Measurements from ENCODE around the gene NOVA2.

NOVA2 gene

DNA sequence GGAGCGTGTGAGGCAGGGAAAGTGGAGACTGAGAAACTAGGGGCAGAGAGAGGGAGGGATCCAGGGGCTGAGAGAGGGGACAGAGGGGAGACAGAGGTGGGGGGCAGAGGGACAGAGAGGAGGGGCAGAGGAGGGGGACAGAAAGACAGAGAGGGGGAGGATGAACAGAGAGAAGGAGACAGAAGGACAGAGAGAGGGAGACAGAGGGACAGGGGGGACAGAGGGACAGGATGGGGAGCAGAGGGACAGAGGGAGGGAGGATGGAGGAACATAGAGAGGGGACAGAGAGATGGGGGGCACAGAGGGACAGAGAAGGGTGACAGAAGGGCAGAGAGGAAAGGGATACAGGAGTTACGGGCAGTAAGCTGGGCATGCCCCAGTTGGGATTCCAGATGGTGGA, 44.4 kb downstream of the NOVA2 start:
- ATAC-seq (no peak), DNase-seq (ENCODE audit: low spot score in 2 of 2) (no peak)
- Mint-ChIP-seq H3K4me1 (peaks cover 17% of the 10 kb centered on the region), H3K4me3 (no peak overlapping the region), H3K9me3 (no peaks in the 10 kb centered on the region), H3K36me3 (peaks cover 7% of the 10 kb centered on the region), H3K27ac (no peak overlapping the region)

DNA sequence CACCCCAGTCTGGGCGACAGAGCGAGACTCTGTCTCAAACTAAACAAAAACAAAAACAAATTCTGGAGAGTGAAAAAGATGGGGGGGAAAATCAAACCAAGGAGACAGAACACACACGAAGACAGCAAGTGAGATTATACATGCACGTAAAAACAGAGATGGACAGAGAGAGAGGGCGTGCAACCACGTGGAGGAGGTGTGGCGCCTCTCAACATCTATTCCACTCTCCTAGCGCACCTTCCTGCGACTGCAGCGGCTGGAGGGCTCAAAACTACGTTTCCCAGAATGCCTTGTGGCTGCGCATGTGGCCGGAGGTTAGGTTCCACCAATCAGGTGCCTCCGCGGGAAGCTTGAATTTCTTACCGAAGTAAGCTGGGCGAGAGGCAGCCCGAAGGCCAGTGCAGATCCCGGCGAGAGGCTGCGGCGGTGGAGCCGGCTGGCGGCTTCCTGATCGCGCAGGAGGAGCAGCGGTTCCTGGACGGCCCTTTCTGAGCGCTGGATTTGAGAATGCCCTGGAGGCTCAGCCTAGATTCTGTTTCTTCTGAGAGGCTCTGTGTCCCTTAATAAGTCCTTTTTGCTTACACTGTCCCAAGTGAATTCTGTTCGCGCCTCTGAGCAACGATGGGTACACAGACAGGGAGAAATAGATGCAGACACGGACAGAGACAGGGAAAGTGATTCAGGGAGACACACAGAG, 46.0 kb downstream of the NOVA2 start:
- Mint-ChIP-seq H3K27ac (peak overlapping the region; percentile 71), H3K9me3 (no peaks in the 10 kb centered on the region), H3K4me3 (peak overlapping the region; percentile 61), H3K36me3 (peaks cover 7% of the 10 kb centered on the region), H3K4me1 (peaks cover 17% of the 10 kb centered on the region)
- peak; percentile 95 for ATAC-seq
- peak; percentile 73 to 93 for DNase-seq (ENCODE audit: low spot score in 2 of 2)

DNA sequence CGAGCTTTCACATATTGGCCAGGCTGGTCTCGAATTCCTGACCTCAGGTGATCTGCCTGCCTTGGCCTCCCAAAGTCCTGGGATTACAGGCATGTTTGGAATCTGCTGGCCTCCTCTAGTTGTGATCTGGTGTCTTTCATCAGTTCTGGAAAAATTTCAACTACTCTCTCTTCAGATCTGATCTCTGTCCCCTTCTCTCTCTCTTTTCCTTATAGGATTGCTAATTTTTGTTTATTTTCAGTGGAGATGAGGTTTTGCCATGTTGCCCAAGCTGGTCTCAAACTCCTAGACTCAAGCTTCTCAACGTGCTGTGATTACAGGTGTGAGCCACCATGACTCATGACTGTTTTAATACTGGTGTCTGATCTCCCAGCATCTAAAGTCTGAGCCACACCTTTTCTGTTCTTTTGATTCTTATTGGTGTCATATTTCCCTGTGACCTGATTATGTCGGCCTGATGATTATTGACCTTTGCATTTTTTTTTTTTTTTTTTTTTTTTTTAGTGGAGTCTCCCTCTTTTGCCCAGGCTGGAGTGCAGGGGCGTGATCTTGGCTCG, 48.7 kb downstream of the NOVA2 start:
- H3K36me3 Mint-ChIP-seq: peaks cover 7% of the 10 kb centered on the region
- no peak for ATAC-seq
- no peak for DNase-seq (ENCODE audit: low spot score in 2 of 2)
- H3K4me3 Mint-ChIP-seq: no peak overlapping the region
- H3K4me1 Mint-ChIP-seq: peaks cover 23% of the 10 kb centered on the region
- H3K27ac Mint-ChIP-seq: no peak overlapping the region
- no peaks in the 10 kb centered on the region for H3K9me3 Mint-ChIP-seq

DNA sequence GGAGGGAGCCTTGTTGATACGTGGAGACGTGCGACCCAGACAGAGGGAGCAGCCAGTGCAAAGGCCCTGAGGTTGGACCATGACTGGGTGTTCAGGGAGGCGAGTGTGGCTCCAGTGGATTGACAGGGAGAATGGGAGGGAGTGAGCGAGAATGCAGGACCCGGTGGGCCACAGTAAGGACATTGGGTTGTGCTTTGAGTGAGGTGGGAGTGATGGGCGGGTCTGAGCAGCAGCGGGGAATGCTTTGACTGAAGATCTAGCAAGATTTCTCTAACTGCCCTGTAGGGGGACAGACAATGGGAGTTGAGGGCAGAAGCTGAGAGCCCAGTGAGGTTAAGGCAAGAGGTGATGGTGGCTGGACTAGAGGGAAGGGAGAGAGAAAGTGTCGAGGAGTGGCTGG, 51.4 kb downstream of the NOVA2 start:
- no peak overlapping the region for H3K27ac Mint-ChIP-seq
- ATAC-seq (peak; percentile 19), DNase-seq (ENCODE audit: low spot score in 2 of 2) (peak in 1 of 2 donors; percentile 62)
- H3K4me1 Mint-ChIP-seq: peaks cover 19% of the 10 kb centered on the region
- H3K36me3 Mint-ChIP-seq: peaks cover 7% of the 10 kb centered on the region
- no peaks in the 10 kb centered on the region for H3K9me3 Mint-ChIP-seq
- no peak overlapping the region for H3K4me3 Mint-ChIP-seq

DNA sequence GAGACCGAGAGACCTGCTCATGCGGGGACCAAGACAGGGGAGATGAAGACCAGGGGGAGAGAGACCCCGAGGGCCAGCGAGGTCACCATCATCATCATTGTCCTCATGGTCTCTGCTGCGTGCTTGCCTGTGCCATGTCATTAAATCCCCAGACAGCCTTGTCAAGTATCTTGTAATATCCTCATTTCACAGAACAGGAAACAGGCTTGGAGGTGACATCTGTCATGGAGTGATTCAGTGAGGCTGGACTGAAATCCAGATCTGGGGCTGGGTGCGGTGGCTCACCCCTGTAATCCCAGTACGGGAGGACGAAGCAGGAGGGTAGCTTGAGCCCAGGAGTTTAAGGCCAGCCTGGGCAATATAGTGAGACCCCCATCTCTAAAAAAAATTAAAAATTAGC, 53.2 kb downstream of the NOVA2 start:
- ATAC-seq: peak; percentile 54
- H3K36me3 Mint-ChIP-seq: peaks cover 5% of the 10 kb centered on the region
- no peak for DNase-seq (ENCODE audit: low spot score in 2 of 2)
- peaks cover 19% of the 10 kb centered on the region for H3K4me1 Mint-ChIP-seq
- no peak overlapping the region for H3K4me3 Mint-ChIP-seq
- no peaks in the 10 kb centered on the region for H3K9me3 Mint-ChIP-seq
- H3K27ac Mint-ChIP-seq: no peak overlapping the region

DNA sequence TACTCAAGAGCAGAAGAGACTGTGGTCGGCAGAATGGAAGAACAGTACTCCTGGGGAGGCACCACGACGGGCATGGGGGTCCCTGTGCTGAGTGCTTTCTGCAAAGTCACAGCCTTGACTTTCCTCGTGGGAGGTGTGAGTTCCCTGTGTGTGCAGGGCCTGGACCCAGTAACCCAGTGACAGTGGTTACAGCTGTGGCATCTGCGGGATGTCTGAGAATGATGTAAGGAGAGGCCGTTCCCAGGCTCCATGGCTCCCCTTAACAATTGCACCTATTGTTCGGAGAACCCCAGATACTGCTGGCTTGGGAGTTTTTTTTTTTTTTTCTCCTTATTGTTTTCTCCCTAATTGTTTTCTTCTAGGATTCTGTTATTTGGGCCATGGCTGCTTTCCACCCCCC, 54.0 kb downstream of the NOVA2 start:
- Mint-ChIP-seq H3K36me3 (peaks cover 5% of the 10 kb centered on the region), H3K27ac (no peak overlapping the region), H3K4me1 (peaks cover 19% of the 10 kb centered on the region), H3K9me3 (no peaks in the 10 kb centered on the region), H3K4me3 (no peak overlapping the region)
- DNase-seq (ENCODE audit: low spot score in 2 of 2): no peak
- ATAC-seq: no peak

DNA sequence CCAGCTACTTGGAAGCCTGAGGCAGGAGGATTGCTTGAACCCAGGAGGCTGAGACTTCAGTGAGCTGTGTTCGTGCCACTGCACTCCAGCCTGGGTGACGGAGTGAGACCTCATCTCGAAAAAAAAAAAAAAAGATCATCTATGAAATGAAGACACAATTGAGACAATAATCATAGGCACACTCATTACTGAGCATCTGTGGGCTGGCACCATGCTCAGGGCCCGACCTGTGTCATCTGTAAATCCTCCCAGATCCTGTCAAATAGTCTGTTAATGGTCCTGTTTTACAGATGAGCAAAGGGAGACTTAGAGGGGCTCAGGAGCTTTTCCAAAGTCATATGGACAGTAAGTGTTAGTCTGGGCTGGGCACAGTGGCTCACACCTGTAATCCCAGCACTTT, 54.9 kb downstream of the NOVA2 start:
- Mint-ChIP-seq H3K9me3 (no peaks in the 10 kb centered on the region), H3K4me3 (peak overlapping the region; percentile 16), H3K36me3 (peaks cover 5% of the 10 kb centered on the region), H3K4me1 (peaks cover 19% of the 10 kb centered on the region), H3K27ac (peak overlapping the region; percentile 37)
- ATAC-seq (peak; percentile 72), DNase-seq (ENCODE audit: low spot score in 2 of 2) (no peak)

DNA sequence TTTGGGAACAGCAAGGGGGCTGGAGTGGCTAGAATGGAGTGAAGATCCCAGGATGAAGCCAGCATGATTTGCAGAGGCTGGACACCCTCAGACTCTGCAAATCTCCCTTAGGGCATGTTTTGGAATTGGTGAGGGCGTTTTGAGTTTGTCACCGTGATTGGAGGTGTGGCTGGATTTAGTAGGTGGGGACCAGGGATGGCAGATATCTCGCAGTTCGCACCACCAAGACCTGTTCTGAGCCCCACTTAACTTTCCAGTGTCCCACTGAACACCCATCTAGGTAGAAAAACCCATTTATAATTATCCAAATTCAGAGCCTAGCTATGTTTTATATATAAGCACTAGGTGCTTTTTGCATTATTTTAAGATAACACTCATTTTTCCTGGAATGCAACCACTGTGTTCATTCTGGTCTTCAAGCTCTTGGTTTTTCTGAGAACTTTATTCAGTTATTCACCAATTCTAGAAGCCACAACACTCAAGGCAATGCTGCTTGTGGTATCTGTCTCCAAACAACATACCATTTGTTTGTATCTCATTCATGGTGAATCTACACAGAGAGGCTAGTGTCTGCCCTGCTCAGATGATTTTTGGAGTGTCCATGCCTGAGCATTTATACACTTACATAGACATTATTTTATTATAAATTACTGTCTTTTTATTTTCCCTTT, 56.1 kb downstream of the NOVA2 start:
- Mint-ChIP-seq H3K36me3 (peaks cover 5% of the 10 kb centered on the region), H3K4me3 (no peak overlapping the region), H3K9me3 (no peaks in the 10 kb centered on the region), H3K4me1 (peaks cover 19% of the 10 kb centered on the region), H3K27ac (peak overlapping the region; percentile 43)
- ATAC-seq (peak; percentile 86), DNase-seq (ENCODE audit: low spot score in 2 of 2) (no peak)

DNA sequence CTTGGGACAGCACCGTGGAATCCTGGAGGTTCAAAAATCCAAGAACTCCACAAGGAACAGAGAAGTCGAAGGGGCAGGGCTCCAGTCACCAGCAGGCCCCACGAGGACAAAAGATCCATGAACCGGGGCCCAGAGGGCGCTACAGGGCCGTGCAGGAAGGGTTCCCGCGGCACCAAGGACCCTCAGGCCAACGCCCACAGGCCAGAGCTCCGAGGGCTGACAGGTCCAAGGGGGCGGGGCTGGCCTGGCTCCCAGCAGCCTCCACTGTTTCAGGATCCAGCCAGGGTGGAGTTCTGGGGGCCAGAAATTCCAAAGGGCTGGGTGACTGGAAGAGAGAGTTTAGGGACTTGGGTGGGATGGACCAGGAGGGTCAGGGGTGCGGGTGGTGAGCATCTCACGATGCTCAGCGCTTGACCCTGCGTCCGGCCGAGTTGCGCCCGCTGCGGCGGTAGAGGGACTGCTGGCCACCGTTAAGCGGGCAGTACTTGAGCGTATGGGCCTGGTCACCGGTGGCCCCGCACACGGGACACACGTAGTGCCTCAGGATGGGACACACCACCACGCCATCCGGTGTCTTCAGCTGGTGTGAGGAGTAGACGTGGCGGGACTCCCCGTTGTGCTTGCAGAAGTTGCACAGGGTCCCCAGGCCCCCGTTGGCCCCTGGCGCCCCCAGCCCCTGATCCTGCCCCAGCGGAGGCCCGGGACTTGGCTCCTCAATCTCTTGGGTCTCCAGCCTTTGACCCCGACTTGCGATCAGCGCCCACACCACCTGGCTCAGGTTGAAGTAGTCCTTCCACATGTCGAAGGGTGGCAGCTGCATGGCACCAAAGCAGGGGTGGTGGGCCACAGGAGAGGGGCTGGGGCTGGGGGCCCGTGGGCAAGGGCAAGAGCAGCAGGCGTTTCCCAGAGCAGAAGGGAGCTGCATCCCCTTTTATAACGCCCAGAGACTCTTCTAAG, 59.5 kb downstream of the NOVA2 start, which contains the start of gene NANOS2:
NANOS2 (minus strand) TSS at position 905 of the 957 bp plus-strand sequence; CDS start at position 820, 85 bp downstream.
- Mint-ChIP-seq H3K9me3 (no peaks in the 10 kb centered on the region), H3K4me3 (no peak within 1 kb of the TSS), H3K4me1 (peaks cover 6% of the 10 kb centered on the region), H3K36me3 (peaks cover 5% of the 10 kb centered on the region), H3K27ac (no peak within 1 kb of the TSS)
- DNase-seq (ENCODE audit: low spot score in 2 of 2): no peak
- no peak for ATAC-seq

DNA sequence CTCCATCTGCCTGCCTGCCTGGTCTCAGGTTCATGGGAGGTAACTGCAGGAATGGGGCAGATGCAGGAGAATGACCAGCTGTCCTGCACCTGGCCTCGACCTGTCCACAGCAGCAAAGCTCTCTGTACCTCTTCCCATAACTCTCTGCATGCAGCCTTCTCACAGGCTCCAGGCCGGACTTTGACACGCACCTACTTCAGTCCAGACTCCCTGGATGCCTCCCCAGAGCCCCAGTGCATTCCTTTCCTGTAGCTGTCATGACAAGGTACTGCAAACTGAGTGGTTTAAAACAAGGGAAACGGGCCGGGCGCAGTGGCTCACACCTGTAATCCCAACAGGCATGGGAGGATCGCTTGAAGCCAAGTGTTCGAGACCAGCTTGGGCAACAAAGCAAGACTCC, 62.4 kb downstream of the NOVA2 start:
- Mint-ChIP-seq H3K4me3 (no peak overlapping the region), H3K9me3 (no peaks in the 10 kb centered on the region), H3K4me1 (peaks cover 10% of the 10 kb centered on the region), H3K27ac (no peak overlapping the region), H3K36me3 (no peaks in the 10 kb centered on the region)
- DNase-seq (ENCODE audit: low spot score in 2 of 2) (no peak), ATAC-seq (no peak)

DNA sequence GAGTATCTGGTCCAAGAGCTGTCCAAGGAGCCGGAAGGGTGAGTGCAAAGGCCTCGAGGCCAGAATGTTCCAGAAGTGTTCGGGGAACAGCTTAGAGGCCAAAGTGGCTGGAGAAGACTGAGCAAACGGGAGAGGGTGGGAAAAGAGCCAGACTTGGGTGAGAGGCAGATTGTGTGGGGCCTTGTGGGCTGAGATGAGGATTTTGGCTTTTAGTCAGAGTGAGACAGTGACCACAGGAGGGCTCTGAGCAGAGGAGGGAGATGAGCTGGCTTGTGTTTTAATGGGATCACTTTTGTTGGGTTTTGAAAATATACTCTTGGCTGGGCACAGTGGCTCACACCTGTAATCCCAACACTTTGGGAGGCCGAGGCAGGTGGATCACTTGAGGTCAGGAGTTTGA, 64.7 kb downstream of the NOVA2 start:
- Mint-ChIP-seq H3K36me3 (no peaks in the 10 kb centered on the region), H3K4me3 (no peak overlapping the region), H3K27ac (no peak overlapping the region), H3K9me3 (no peaks in the 10 kb centered on the region), H3K4me1 (peaks cover 8% of the 10 kb centered on the region)
- ATAC-seq (peak; percentile 85), DNase-seq (ENCODE audit: low spot score in 2 of 2) (no peak)

DNA sequence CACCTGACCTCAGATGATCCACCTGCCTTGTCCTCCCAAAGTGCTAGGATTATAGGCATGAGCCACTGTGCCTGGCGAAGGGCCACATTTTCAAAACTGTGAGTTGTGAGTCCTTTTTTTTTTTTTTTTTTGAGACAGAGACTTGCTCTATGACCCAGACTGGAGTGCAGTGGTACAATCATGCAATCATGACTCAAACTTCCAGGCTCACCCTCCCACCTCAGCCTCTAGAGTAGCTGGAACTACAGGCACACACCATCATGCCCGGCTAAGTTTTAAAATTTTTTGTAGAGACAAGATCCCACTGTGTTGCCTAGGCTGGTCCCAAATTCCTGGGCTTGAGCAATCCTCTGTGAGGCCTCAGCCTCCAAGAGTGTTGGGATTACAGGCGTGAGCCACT, 67.4 kb downstream of the NOVA2 start:
- Mint-ChIP-seq H3K4me3 (no peak overlapping the region), H3K27ac (no peak overlapping the region), H3K36me3 (peaks cover 17% of the 10 kb centered on the region), H3K9me3 (no peaks in the 10 kb centered on the region), H3K4me1 (peaks cover 15% of the 10 kb centered on the region)
- DNase-seq (ENCODE audit: low spot score in 2 of 2) (no peak), ATAC-seq (no peak)

DNA sequence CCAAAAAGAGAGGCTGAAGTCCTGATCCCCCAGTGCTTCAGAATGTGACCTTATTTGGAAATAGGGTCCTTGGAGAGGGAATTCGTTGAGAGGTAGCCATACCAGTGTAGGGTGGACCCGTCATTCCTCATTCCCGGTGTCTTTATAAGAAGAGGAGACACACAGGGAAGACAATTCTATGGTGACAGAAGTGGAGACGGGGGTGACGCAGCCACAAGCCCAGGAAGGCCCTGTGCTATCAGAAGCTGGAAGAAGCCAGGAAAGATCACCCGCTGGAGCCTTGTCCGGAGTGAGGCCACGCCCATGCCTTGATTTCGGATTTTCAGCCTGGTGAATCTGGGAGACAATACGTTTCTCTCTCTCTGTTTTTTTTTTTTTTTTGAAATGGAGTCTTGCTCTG, 68.7 kb downstream of the NOVA2 start:
- Mint-ChIP-seq H3K9me3 (no peaks in the 10 kb centered on the region), H3K4me3 (no peak overlapping the region), H3K27ac (no peak overlapping the region), H3K4me1 (peaks cover 25% of the 10 kb centered on the region), H3K36me3 (peaks cover 22% of the 10 kb centered on the region)
- DNase-seq (ENCODE audit: low spot score in 2 of 2) (no peak), ATAC-seq (no peak)

DNA sequence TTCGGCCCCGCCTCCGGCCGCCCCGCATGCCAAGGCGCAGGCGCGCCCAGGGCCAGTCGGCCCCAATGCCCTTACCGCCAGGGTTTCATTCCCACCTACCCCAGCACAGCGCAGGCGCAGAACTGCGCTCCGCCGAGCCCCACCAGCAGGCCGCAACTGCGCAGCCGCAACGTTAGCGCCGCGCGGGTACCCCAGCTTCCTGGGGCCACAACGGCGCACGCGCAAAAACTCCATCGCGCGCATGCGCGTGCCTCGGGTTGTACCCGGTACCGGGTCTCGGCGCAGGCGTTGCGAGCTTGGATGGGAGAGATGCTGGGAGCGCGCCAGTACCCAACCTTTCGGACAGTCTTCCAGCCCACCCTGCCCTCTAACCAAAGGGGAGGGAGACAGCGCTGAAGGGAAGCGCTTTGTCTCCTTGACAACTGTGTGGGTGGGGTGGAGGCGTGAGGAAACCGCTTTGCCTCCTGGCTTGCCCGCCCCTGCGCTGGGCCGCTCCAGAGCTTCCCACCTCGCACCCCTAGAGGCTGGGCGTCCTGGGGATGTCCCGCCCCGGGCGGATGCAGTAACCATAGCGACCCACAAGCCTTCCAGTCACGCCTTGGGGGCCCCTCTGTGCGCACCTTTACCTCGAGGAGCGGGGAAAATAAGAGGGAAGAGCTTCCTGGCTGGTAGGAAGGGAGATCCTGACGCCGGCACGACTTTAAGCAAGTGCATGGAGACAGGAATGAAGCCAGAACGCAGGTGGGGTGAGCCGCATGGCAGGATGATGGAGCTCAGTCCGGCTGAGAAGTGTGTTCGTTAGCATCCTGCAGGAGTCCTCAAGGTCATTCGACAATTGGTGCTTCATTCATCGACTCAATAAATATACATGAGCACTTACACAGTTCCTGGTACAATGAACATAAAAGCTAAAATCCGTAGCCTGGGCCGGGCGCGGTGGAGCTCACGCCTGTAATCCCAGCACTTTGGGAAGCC, 70.7 kb downstream of the NOVA2 start:
- H3K27ac Mint-ChIP-seq: peak overlapping the region; percentile 93
- peak; percentile 88 for ATAC-seq
- H3K36me3 Mint-ChIP-seq: peaks cover 37% of the 10 kb centered on the region
- no peaks in the 10 kb centered on the region for H3K9me3 Mint-ChIP-seq
- H3K4me1 Mint-ChIP-seq: peaks cover 19% of the 10 kb centered on the region
- peak; percentile 100 for DNase-seq (ENCODE audit: low spot score in 2 of 2)
- H3K4me3 Mint-ChIP-seq: peak overlapping the region; percentile 95
